ENCODE results near the gene PCYT1B. TPM values are rescaled to one million over a fixed set of nuclear protein-coding genes. Genes with fewer than 3 reads are reported as not detected.

PCYT1B gene
- total RNA-seq, 1 donor from 2014 or later, result 6.0 TPM

- DNase-seq (ENCODE audit: low spot score) (no peak), ATAC-seq (no peak)
- intact Hi-C loops (cut with DNase I), result no loop called here
Measured at GRCh38 chrX:24550166-24550565, 97.0 kb downstream of the PCYT1B start.

- DNase-seq (ENCODE audit: low spot score) (no peak), ATAC-seq (no peak)
- intact Hi-C loops (cut with DNase I), result no loop called here
Measured at GRCh38 chrX:24547961-24548360, 99.2 kb downstream of the PCYT1B start.

- intact Hi-C loops (cut with DNase I), result no loop called here
- DNase-seq (ENCODE audit: low spot score), result no peak
- no peak for ATAC-seq
Measured at GRCh38 chrX:24542756-24543155, 104.4 kb downstream of the PCYT1B start.

GRCh38 chrX:24536551-24536950 is 110.6 kb downstream of the PCYT1B start:
- ATAC-seq, result no peak
- intact Hi-C loops (cut with DNase I), result no loop called here
- no peak for DNase-seq (ENCODE audit: low spot score)

GRCh38 chrX:24528605-24529004 is 118.5 kb downstream of the PCYT1B start:
- ATAC-seq (no peak), DNase-seq (ENCODE audit: low spot score) (no peak)
- intact Hi-C loops (cut with DNase I), result loop anchor here (10.0 kb wide), 1 partner anchor 786 kb away; no protein-coding TSS in a partner anchor

GRCh38 chrX:24526616-24527015 is 120.5 kb downstream of the PCYT1B start:
- ATAC-seq, result no peak
- DNase-seq (ENCODE audit: low spot score), result no peak
- intact Hi-C loops (cut with DNase I), result loop anchor here (10.0 kb wide), 1 partner anchor 788 kb away; no protein-coding TSS in a partner anchor

- no peak for DNase-seq (ENCODE audit: low spot score)
- no peak for ATAC-seq
Measured at GRCh38 chrX:24525455-24525854, 121.7 kb downstream of the PCYT1B start.

GRCh38 chrX:24520472-24520871 is 126.7 kb downstream of the PCYT1B start:
- no peak for ATAC-seq
- intact Hi-C loops (cut with DNase I), result loop anchor here (10.0 kb wide), 1 partner anchor 794 kb away; no protein-coding TSS in a partner anchor
- DNase-seq (ENCODE audit: low spot score), result no peak

More at GRCh38 chrX:24525455-24525854, 121.7 kb downstream of the PCYT1B start:
- intact Hi-C loops (cut with DNase I), result loop anchor here (10.0 kb wide), 1 partner anchor 789 kb away; no protein-coding TSS in a partner anchor

GRCh38 chrX:24515447-24515846 is 131.7 kb downstream of the PCYT1B start:
- no peak for DNase-seq (ENCODE audit: low spot score)
- intact Hi-C loops (cut with DNase I), result no loop called here
- ATAC-seq, result no peak

GRCh38 chrX:24513416-24513815 is 133.7 kb downstream of the PCYT1B start:
- DNase-seq (ENCODE audit: low spot score) (no peak), ATAC-seq (no peak)
- intact Hi-C loops (cut with DNase I), result no loop called here

GRCh38 chrX:24508375-24508774 is 138.8 kb downstream of the PCYT1B start:
- DNase-seq (ENCODE audit: low spot score) (no peak), ATAC-seq (no peak)
- intact Hi-C loops (cut with DNase I), result no loop called here

Other genes starting within 250 kb of the PCYT1B start
- 18.7 TPM for gene PDK3, start 182.1 kb downstream of the PCYT1B start, total RNA-seq
- 25.5 TPM for gene POLA1, start 46.6 kb upstream of the PCYT1B start, total RNA-seq

Data from sciatic nerve (tissue), 2 donors.